Activated T-cell treated with anti-CD3 and anti-CD28 coated beads, Interleukin-2, amount 50 U/mL, for 4 hours (primary cell): Measurements from ENCODE around the gene PRRC1. TPM values are rescaled to one million over a fixed set of nuclear protein-coding genes. Genes with fewer than 3 reads are reported as not detected.
"Not testable (repeated sequence)": the region's sequence is repeated elsewhere in the genome, so short reads cannot be mapped to it uniquely, and the experiment has no call there.

ENCODE experiments used
- ATAC-seq, 2 donors: fragments of 200-7000 bp; cut with Tn5 transposase; one replicate each; pipeline ENCODE4 v1.10.0; 2021
- DNase-seq: peaks from one replicate; pipeline ENCODE4 v3.0.0-alpha.2; 2020
- H3K27me3 Mint-ChIP-seq: one replicate; pipeline ENCODE4 v1.8.0; 2021; ENCODE audit warnings: low read depth, mixed read lengths
- H3K36me3 Mint-ChIP-seq: one replicate; pipeline ENCODE4 v1.8.0; 2022; ENCODE audit warnings: mixed read lengths; ENCODE audit not compliant: insufficient read depth
- H3K4me1 Mint-ChIP-seq: one replicate; pipeline ENCODE4 v1.8.0; 2021; ENCODE audit warnings: low read depth, mixed read lengths
- H3K4me3 Mint-ChIP-seq: one replicate; pipeline ENCODE4 v1.8.0; 2021; ENCODE audit warnings: mild to moderate bottlenecking, moderate library complexity, mixed read lengths
- H3K9me3 Mint-ChIP-seq: one replicate; pipeline ENCODE4 v1.8.0; 2021; ENCODE audit warnings: mixed read lengths
- total RNA-seq, 3 donors: library from RNA; stranded (reverse); gene quantifications; one replicate each; pipeline ENCODE4 v1.2.1, GENCODE V29; 2021

PRRC1 gene
- total RNA-seq, 3 donors from 2014 or later, result 39.7 to 45.1 (median 43.5) TPM

GRCh38 chr5:127561254-127561653, 43.8 kb downstream of the PRRC1 start:
- peaks cover 6% of the 10 kb centered on the region for H3K27me3 Mint-ChIP-seq
- H3K36me3 Mint-ChIP-seq, result peaks cover 6% of the 10 kb centered on the region
- DNase-seq (no peak), ATAC-seq (no peak)
- no peaks in the 10 kb centered on the region for H3K4me1 Mint-ChIP-seq
- H3K9me3 Mint-ChIP-seq, result no peaks in the 10 kb centered on the region
- no peak overlapping the region for H3K4me3 Mint-ChIP-seq

DNA sequence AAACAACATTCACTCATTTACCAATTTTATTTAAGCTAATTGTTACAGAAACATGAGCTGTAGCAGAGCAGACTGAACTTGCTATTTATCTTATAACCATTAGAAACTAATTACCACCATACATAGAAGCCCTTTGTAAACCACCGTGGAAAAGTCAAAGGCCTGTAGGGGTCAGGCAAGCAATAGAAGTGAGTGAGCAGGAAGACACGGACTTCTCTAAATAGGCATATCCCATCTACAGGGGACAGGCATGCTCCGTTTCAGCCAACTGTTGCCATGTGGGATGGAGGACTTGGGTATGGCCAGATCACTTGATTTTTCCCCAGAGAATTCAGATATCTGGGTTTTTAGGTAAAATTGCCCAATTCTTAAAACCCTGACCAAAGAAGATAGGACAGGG, 44.8 kb downstream of the PRRC1 start:
- DNase-seq, result no peak
- no peaks in the 10 kb centered on the region for H3K9me3 Mint-ChIP-seq
- no peaks in the 10 kb centered on the region for H3K4me1 Mint-ChIP-seq
- H3K36me3 Mint-ChIP-seq, result peaks cover 6% of the 10 kb centered on the region
- no peak for ATAC-seq
- H3K4me3 Mint-ChIP-seq, result no peak overlapping the region
- peaks cover 6% of the 10 kb centered on the region for H3K27me3 Mint-ChIP-seq

GRCh38 chr5:127563136-127563535, 45.7 kb downstream of the PRRC1 start:
- Mint-ChIP-seq H3K4me1 (no peaks in the 10 kb centered on the region), H3K4me3 (no peak overlapping the region), H3K9me3 (no peaks in the 10 kb centered on the region), H3K36me3 (peaks cover 6% of the 10 kb centered on the region), H3K27me3 (peaks cover 8% of the 10 kb centered on the region)
- no peak for ATAC-seq
- no peak for DNase-seq

- peaks cover 1% of the 10 kb centered on the region for H3K36me3 Mint-ChIP-seq
- H3K27me3 Mint-ChIP-seq, result peaks cover 15% of the 10 kb centered on the region
- DNase-seq (peak; percentile 29), ATAC-seq (peak; percentile 66 to 76)
- no peak overlapping the region for H3K4me3 Mint-ChIP-seq
- no peaks in the 10 kb centered on the region for H3K9me3 Mint-ChIP-seq
- H3K4me1 Mint-ChIP-seq, result no peaks in the 10 kb centered on the region
Observed at GRCh38 chr5:127564002-127564769, 46.7 kb downstream of the PRRC1 start.

DNA sequence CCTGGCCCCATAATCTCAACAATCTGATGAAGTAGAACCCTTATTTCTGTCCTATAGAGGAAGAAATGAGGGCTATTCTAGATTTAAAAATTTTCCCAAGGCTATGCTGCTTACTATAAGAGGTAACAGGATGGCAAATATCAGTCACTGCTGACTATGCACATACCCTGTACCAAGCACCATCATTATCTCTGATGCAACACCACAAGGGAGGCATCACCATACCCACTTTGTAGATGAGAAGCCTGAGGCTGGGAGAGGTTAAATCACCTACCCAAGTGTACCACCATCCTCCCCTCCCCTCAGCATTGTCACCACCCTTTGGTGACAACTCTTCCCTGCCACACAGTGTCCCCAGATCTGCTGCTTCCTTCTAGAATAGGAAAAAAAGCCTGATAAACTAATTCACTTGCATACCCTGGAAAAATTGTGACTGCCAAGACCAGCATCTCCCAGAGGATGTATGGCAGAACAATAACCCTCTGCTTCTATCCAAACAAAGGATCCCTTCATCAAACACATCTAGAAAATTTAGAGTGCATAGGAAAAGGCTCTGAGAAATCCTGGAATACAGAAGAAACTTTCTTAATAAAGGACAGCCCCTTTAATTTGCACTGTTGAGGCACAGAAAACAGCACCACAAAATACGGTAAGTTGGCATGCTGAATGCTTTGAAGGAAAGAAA, 48.3 kb downstream of the PRRC1 start:
- peaks cover 18% of the 10 kb centered on the region for H3K27me3 Mint-ChIP-seq
- H3K4me1 Mint-ChIP-seq, result no peaks in the 10 kb centered on the region
- ATAC-seq, result no peak
- no peak for DNase-seq
- no peaks in the 10 kb centered on the region for H3K9me3 Mint-ChIP-seq
- H3K4me3 Mint-ChIP-seq, result no peak overlapping the region
- no peaks in the 10 kb centered on the region for H3K36me3 Mint-ChIP-seq

- DNase-seq, result no peak
- H3K4me3 Mint-ChIP-seq, result no peak overlapping the region
- no peaks in the 10 kb centered on the region for H3K9me3 Mint-ChIP-seq
- peaks cover 22% of the 10 kb centered on the region for H3K27me3 Mint-ChIP-seq
- no peak for ATAC-seq
- no peaks in the 10 kb centered on the region for H3K36me3 Mint-ChIP-seq
- no peaks in the 10 kb centered on the region for H3K4me1 Mint-ChIP-seq
Observed at GRCh38 chr5:127567026-127567768, 49.8 kb downstream of the PRRC1 start.

DNA sequence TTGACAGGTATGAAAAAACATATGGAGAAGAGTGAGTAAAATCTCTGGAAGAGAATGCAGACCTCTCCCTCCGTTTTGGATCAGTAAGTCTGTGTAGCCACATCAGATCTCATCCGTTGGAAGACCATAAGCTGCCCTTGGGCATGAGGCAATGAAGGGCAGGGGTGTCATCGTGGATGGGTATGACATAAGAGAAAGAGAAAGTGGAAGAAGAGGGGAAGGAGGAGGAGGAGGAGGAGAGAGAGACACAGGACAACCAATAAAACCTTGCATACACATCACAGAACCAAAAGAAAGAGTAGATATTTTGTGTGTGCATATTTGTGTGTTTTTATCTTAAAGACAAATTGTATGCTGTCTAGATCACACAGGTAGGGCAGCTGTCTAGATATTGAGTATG, 50.7 kb downstream of the PRRC1 start:
- Mint-ChIP-seq H3K36me3 (no peaks in the 10 kb centered on the region), H3K27me3 (peaks cover 23% of the 10 kb centered on the region)
- no peak for ATAC-seq

GRCh38 chr5:127569471-127569870, 52.0 kb downstream of the PRRC1 start:
- DNase-seq, H3K9me3 Mint-ChIP-seq, ATAC-seq, H3K36me3 Mint-ChIP-seq, H3K4me1 Mint-ChIP-seq, H3K4me3 Mint-ChIP-seq: not testable (repeated sequence)
- H3K27me3 Mint-ChIP-seq, result peaks cover 23% of the 10 kb centered on the region

More for the DNA sequence above, 50.7 kb downstream of the PRRC1 start:
- Mint-ChIP-seq H3K9me3 (no peaks in the 10 kb centered on the region), H3K4me3 (no peak overlapping the region), H3K4me1 (no peaks in the 10 kb centered on the region)
- no peak for DNase-seq

- ATAC-seq (no peak), DNase-seq (no peak)
- no peaks in the 10 kb centered on the region for H3K4me1 Mint-ChIP-seq
- H3K27me3 Mint-ChIP-seq, result peaks cover 17% of the 10 kb centered on the region
- peaks cover 18% of the 10 kb centered on the region for H3K9me3 Mint-ChIP-seq
- no peaks in the 10 kb centered on the region for H3K36me3 Mint-ChIP-seq
- H3K4me3 Mint-ChIP-seq, result no peak overlapping the region
Observed at GRCh38 chr5:127571314-127572131, 54.1 kb downstream of the PRRC1 start.

DNA sequence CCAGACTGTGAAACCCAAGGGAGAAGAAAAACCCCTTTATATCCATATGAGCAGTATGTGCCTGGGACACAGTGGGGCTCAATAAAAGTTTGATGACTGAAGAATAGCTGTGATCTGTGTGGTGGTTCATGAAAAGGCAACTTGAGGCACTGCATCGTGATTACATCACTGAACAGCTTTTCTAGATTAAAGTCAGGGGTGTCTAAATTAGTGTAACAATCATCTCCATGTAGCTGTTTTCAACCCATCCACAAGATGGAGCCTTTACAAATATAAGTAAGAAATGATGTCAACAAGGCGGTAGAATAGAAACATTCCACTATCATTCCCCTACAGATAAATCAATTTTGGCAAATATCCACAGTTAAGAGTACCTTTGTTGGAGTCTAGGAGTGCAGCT, 55.5 kb downstream of the PRRC1 start:
- DNase-seq (no peak), ATAC-seq (no peak)
- no peaks in the 10 kb centered on the region for H3K4me1 Mint-ChIP-seq
- no peak overlapping the region for H3K4me3 Mint-ChIP-seq
- H3K36me3 Mint-ChIP-seq, result no peaks in the 10 kb centered on the region
- H3K9me3 Mint-ChIP-seq, result peaks cover 19% of the 10 kb centered on the region
- H3K27me3 Mint-ChIP-seq, result peaks cover 17% of the 10 kb centered on the region

GRCh38 chr5:127574852-127575679, 57.6 kb downstream of the PRRC1 start:
- DNase-seq (no peak), ATAC-seq (no peak)
- Mint-ChIP-seq H3K36me3 (no peaks in the 10 kb centered on the region), H3K4me1 (no peaks in the 10 kb centered on the region), H3K27me3 (peaks cover 10% of the 10 kb centered on the region), H3K9me3 (peaks cover 19% of the 10 kb centered on the region), H3K4me3 (no peak overlapping the region)

- Mint-ChIP-seq H3K36me3 (no peaks in the 10 kb centered on the region), H3K4me1 (no peaks in the 10 kb centered on the region), H3K9me3 (peaks cover 19% of the 10 kb centered on the region), H3K4me3 (no peak overlapping the region), H3K27me3 (peaks cover 4% of the 10 kb centered on the region)
- DNase-seq (no peak), ATAC-seq (no peak)
Observed at GRCh38 chr5:127577458-127577857, 60.0 kb downstream of the PRRC1 start.

DNA sequence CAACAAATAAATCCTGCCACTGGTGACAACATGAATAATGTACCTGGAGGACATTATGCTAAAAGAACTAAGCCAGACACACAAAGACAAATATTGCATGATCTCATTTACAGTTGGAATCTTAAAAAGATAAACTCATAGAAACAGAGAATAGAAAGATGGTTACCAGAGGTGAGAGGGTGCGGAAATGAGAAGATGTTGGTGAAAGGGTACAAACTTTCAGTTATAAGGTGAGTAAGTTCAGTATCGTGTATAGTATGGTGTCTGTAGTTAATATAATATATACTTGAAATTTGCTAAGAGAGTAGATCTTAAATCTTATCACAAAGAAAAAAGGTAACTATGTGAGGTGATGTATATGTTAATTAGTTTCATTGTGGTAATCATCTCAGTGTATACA, 63.3 kb downstream of the PRRC1 start:
- DNase-seq (no peak), ATAC-seq (no peak)
- H3K36me3 Mint-ChIP-seq, result no peaks in the 10 kb centered on the region
- peaks cover 6% of the 10 kb centered on the region for H3K9me3 Mint-ChIP-seq
- H3K4me1 Mint-ChIP-seq, result no peaks in the 10 kb centered on the region
- H3K27me3 Mint-ChIP-seq, result peaks cover 6% of the 10 kb centered on the region
- H3K4me3 Mint-ChIP-seq, result no peak overlapping the region
